H1 (cell line): Measurements from ENCODE around the gene PRIMA1. TPM values are rescaled to one million over a fixed set of nuclear protein-coding genes. Genes with fewer than 3 reads are reported as not detected.

ENCODE experiments used
- EGR1 ChIP-seq: IDR thresholded peaks from 2 replicates; pipeline ENCODE4 v1.6.1; 2011; ENCODE audit warnings: low read depth, low read length, borderline replicate concordance
- MAFK ChIP-seq: IDR thresholded peaks from 2 replicates; pipeline ENCODE4 v1.6.1; 2012; ENCODE audit warnings: low read depth, mild to moderate bottlenecking, improper control_type of control experiment, low read length
- polyA plus RNA-seq, 7 experiments: library from polyadenylated mRNA; depleted of rRNA in 3 of 7; stranded (reverse) in 5 of 7; unstranded in 2 of 7; fragments of >200 nt in 5 of 7; fragments of 200-250 nt in 2 of 7; gene quantifications; 1 replicate in 5 of 7; 2 replicates in 1 of 7; 4 replicates in 1 of 7; pipeline versions ENCODE4 v1.2.1 to v1.2.3, GENCODE V29; 2011 to 2013; ENCODE audit warnings: missing spikeins in 2 of 7, mixed read lengths in 2 of 7
- total RNA-seq: library from RNA; stranded (reverse); fragmentation: NEBNext Ultra II Directional; extraction: Animal tissue kit (Norgen Biotek cat#: 25700); gene quantifications from 2 replicates; pipeline ENCODE4 v1.2.1, GENCODE V29; 2021
- TF ChIP-seq, protein P1 (sequence below): IDR thresholded peaks from 2 replicates; pipeline ENCODE4 v1.6.1; 2011; ENCODE audit warnings: low read depth, mild to moderate bottlenecking, low read length; ENCODE audit not compliant: insufficient read depth

PRIMA1 gene
- total and polyA plus RNA-seq, 2 of the 8 experiments (the other 6 are each of a cell fraction or from before 2014, with no cell fraction given) = 2.8 to 4.5 TPM

DNA sequence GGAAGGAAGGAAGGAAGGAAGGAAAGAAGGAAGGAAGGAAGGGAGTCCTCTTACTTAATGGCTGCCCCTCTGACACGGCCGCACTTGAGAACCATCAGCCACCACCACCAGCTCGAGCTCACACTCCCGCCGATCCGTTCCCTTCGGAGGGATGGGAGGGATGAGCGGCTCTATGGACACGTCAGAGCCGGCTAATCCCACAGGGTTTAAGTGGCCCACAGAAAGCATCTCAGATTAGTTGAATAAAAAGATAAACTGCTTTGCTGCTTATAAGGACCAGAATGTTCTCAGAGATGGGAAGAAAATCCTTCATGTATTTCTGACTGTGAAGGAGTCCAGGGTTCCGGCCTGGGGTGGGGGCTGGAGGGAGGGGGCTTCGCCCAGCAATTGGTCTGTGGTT lies 31.1 kb downstream of the PRIMA1 start (continued):
- TF ChIP-seq, protein P1, sequence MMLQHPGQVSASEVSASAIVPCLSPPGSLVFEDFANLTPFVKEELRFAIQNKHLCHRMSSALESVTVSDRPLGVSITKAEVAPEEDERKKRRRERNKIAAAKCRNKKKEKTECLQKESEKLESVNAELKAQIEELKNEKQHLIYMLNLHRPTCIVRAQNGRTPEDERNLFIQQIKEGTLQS = no peak
- TF ChIP-seq MAFK = no peak
- no peak for TF ChIP-seq EGR1
